PC-3 (cell line): ENCODE results near the gene GMEB2. TPM values are rescaled to one million over a fixed set of nuclear protein-coding genes. Genes with fewer than 3 reads are reported as not detected.

Experiments
- ATAC-seq: fragments of 200-7000 bp; cut with Tn5 transposase; 2 replicates; pipeline ENCODE4 v1.9.1; 2020; ENCODE audit warnings: mild to moderate bottlenecking, moderate library complexity
- BruUV-seq: library from RNA; stranded (reverse); fragments of 400-500 nt; replicated peaks from 2 replicates; lab custom pipeline; 2021; lab: Mats Ljungman, UMichigan
- CTCF ChIA-PET: fragments of 300-600 bp; sonication (Branson Sonifier 250); formaldehyde crosslinking; loops from one replicate; lab custom pipeline; 2022; ENCODE audit warnings: antibody characterized with exemption; lab: Charles Lee
- POLR2A ChIA-PET: fragments of 300-600 bp; sonication (Branson Sonifier 250); formaldehyde crosslinking; loops from one replicate; lab custom pipeline; 2022; ENCODE audit warnings: antibody characterized with exemption; ENCODE audit not compliant: unreplicated experiment; lab: Charles Lee
- DNase-seq: peaks from one replicate; pipeline ENCODE4 v3.0.0-alpha.2; 2015
- H2AFZ ChIP-seq: fragments of 300-600 bp; sonication (generic); 2 replicates; pipeline ENCODE4 v1.6.0; 2016; ENCODE audit warnings: antibody characterized with exemption, low read length
- H3F3A ChIP-seq: fragments of 300-600 bp; sonication (generic); one replicate; pipeline ENCODE4 v1.6.0; 2017; ENCODE audit warnings: antibody characterized with exemption, low read length, control low read depth, mild to moderate bottlenecking; ENCODE audit not compliant: unreplicated experiment
- H3K27ac ChIP-seq: fragments of 300-600 bp; sonication (generic); 2 replicates; pipeline ENCODE4 v1.5.1; 2016; ENCODE audit warnings: mild to moderate bottlenecking, low read length
- H3K27me3 ChIP-seq: fragments of 300-600 bp; sonication (generic); 2 replicates; pipeline ENCODE4 v1.6.1; 2016; ENCODE audit warnings: low read length, mixed read lengths
- H3K36me3 ChIP-seq: fragments of 300-600 bp; sonication (generic); 2 replicates; pipeline ENCODE4 v1.6.1; 2016; ENCODE audit warnings: low read depth, mixed run types, low read length, mixed read lengths
- H3K4me1 ChIP-seq: fragments of 300-600 bp; sonication (generic); 2 replicates; pipeline ENCODE4 v1.5.1; 2016; ENCODE audit warnings: low read length; ENCODE audit not compliant: insufficient read depth
- H3K4me2 ChIP-seq: fragments of 300-600 bp; sonication (generic); 2 replicates; pipeline ENCODE4 v1.6.0; 2016; ENCODE audit warnings: low read length
- H3K4me3 ChIP-seq: fragments of 300-600 bp; sonication (generic); 2 replicates; pipeline ENCODE4 v1.5.1; 2016; ENCODE audit warnings: mild to moderate bottlenecking, low read length, mixed read lengths
- H3K79me2 ChIP-seq: fragments of 300-600 bp; sonication (generic); 2 replicates; pipeline ENCODE4 v1.6.1; 2017; ENCODE audit warnings: low read length, mixed read lengths
- H3K9ac ChIP-seq: fragments of 300-600 bp; sonication (generic); 2 replicates; pipeline ENCODE4 v1.6.0; 2016; ENCODE audit warnings: mild to moderate bottlenecking, low read length
- H3K9me2 ChIP-seq: fragments of 300-600 bp; sonication (generic); replicated peaks from 2 replicates; pipeline ENCODE4 v1.6.1; 2016; ENCODE audit warnings: mixed run types, low read length, mixed read lengths
- H3K9me3 ChIP-seq: fragments of 300-600 bp; sonication (generic); 2 replicates; pipeline ENCODE4 v1.6.1; 2016; ENCODE audit warnings: low read length, mixed read lengths
- H4K20me1 ChIP-seq: fragments of 300-600 bp; sonication (generic); 2 replicates; pipeline ENCODE4 v1.6.1; 2016; ENCODE audit warnings: low read length, mixed read lengths
- CTCF ChIP-seq: fragments of 300-600 bp; sonication (generic); conservative IDR thresholded peaks from 2 replicates; pipeline ENCODE4 v1.5.1; 2017; ENCODE audit warnings: antibody characterized with exemption, low read depth, mild to moderate bottlenecking, low read length
- EZH2 ChIP-seq: fragments of 300-600 bp; sonication (generic); IDR thresholded peaks from one replicate; pipeline ENCODE4 v1.6.1; 2017; ENCODE audit warnings: antibody characterized with exemption, mild to moderate bottlenecking, low read length; ENCODE audit not compliant: unreplicated experiment
- EZH2phosphoT487 ChIP-seq: fragments of 300-600 bp; sonication (generic); IDR thresholded peaks from 2 replicates; pipeline ENCODE4 v1.6.1; 2018; ENCODE audit warnings: mild to moderate bottlenecking, antibody characterized with exemption, low read length, borderline replicate concordance
- intact Hi-C: fragments of 100-400 bp; cut with micrococcal nuclease; formaldehyde crosslinking; loops from 2 replicates; pipeline ENCODE4 v1.9.0; 2023
- total RNA-seq: library from RNA; depleted of rRNA; stranded (reverse); fragments of >200 nt; gene quantifications from 2 replicates; pipeline ENCODE4 v1.2.3, GENCODE V29; 2014

The GMEB2 gene
- total RNA-seq, 1 experiment from 2014 or later: 13.7 TPM

- Histone ChIP-seq H3K79me2 (no peaks in the 10 kb centered on the region), H4K20me1 (no peaks in the 10 kb centered on the region), H3K27ac (no peak overlapping the region), H3K4me1 (no peaks in the 10 kb centered on the region), H3K36me3 (no peaks in the 10 kb centered on the region; the same call in none of the 2 replicates), H3K27me3 (no peaks in the 10 kb centered on the region), H3K9ac (no peak overlapping the region), H2AFZ (no peak overlapping the region), H3K9me3 (no peaks in the 10 kb centered on the region), H3K9me2 (no peaks in the 10 kb centered on the region), H3K4me2 (no peak overlapping the region), H3K4me3 (no peak overlapping the region), H3F3A (no peaks in the 10 kb centered on the region)
- ATAC-seq (no peak), DNase-seq (no peak)
- intact Hi-C loops: no loop called here
- BruUV-seq: no TSS peak
- POLR2A ChIA-PET: no interaction called here
- no peak for TF ChIP-seq EZH2
- no peak for TF ChIP-seq CTCF
- CTCF ChIA-PET: no interaction called here
Observed at GRCh38 chr20:63588641-63589041, 38.3 kb downstream of the GMEB2 start.

GRCh38 chr20:63587776-63588591 lies 38.9 kb downstream of the GMEB2 start:
- Histone ChIP-seq H3K9ac (no peak overlapping the region), H3K79me2 (no peaks in the 10 kb centered on the region), H3K27ac (no peak overlapping the region), H3K9me2 (no peaks in the 10 kb centered on the region), H3K9me3 (no peaks in the 10 kb centered on the region), H4K20me1 (no peaks in the 10 kb centered on the region), H3K36me3 (no peaks in the 10 kb centered on the region; the same call in none of the 2 replicates), H3F3A (no peaks in the 10 kb centered on the region), H3K4me3 (no peak overlapping the region), H3K27me3 (no peaks in the 10 kb centered on the region), H3K4me2 (no peak overlapping the region), H3K4me1 (no peaks in the 10 kb centered on the region), H2AFZ (no peak overlapping the region)
- BruUV-seq: no TSS peak
- POLR2A ChIA-PET: no interaction called here
- ATAC-seq (no peak), DNase-seq (no peak)
- CTCF ChIA-PET: no interaction called here
- intact Hi-C loops: no loop called here
- TF ChIP-seq EZH2 (no peak), EZH2phosphoT487 (no peak), CTCF (no peak)

GRCh38 chr20:63587256-63587655 lies 39.6 kb downstream of the GMEB2 start:
- Histone ChIP-seq H3K36me3 (no peaks in the 10 kb centered on the region; the same call in none of the 2 replicates), H3K9me2 (no peaks in the 10 kb centered on the region), H3K27ac (no peak overlapping the region), H3K9ac (no peak overlapping the region), H3K9me3 (no peaks in the 10 kb centered on the region), H4K20me1 (no peaks in the 10 kb centered on the region), H3F3A (no peaks in the 10 kb centered on the region), H2AFZ (no peak overlapping the region), H3K4me3 (no peak overlapping the region), H3K27me3 (no peaks in the 10 kb centered on the region), H3K4me2 (no peak overlapping the region), H3K79me2 (no peaks in the 10 kb centered on the region), H3K4me1 (no peaks in the 10 kb centered on the region)
- ChIA-PET POLR2A (no interaction called here), CTCF (no interaction called here)
- no peak for TF ChIP-seq EZH2
- TF ChIP-seq EZH2phosphoT487: no peak
- no peak for TF ChIP-seq CTCF
- no peak for DNase-seq
- no peak for ATAC-seq
- no TSS peak for BruUV-seq
- intact Hi-C loops: no loop called here
